GM21576 (cell line): ENCODE measurements around the gene SLC34A3.
"Not testable (repeated sequence)": the region's sequence is repeated elsewhere in the genome, so short reads cannot be mapped to it uniquely, and the experiment has no call there.

Experiments
- ATAC-seq: cut with Tn5 transposase; IDR thresholded peaks from one replicate; pipeline ENCODE4 v1.9.1; 2021; ENCODE audit warnings: mild to moderate bottlenecking, moderate library complexity; ENCODE audit not compliant: unreplicated experiment

Gene SLC34A3

DNA sequence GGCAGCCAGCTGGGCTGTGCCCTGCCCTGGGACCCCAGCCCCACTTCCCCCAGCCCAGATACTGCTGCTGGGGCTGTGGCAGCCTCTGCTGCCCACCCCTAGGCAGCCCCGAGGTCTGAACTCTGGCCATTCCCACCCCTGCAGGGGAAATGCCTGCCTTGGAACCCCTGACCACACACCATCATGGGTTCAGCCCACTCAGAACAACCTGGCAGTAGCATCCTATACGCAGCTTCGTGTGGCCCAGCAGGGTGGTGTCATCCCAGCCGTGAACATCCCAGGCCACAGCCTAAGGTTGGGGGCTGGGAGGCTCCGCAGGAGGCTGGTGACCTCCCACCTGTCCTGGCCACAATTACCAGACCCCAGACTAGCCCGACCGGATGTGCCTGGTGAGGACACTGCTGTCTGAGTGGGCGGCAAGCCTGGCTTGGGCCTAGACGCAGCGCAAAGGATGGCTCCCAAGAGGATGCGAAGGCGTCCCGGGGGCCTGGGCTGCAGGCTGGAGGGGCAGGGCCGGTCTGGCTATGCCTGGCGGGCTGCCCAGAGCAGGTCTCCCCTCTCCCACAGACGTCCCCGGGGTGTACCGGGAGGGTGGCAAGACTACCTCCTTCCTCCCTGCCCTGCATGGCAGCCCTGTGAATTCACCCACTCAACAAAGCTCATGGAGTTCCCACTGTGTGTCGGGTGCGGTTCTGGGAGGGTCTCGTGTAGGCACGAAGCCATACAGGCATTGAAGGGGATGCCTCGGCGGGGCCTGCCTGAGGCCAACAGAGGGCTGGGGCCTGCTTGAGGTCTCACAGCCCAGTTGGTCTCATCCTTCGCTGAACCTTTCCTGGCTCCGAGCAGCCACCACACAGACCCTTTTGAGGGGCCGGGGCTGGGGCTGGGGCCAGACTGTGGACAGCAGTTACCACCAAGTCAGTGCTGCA is 1.5 kb upstream of the SLC34A3 start:
- no peak for ATAC-seq

DNA sequence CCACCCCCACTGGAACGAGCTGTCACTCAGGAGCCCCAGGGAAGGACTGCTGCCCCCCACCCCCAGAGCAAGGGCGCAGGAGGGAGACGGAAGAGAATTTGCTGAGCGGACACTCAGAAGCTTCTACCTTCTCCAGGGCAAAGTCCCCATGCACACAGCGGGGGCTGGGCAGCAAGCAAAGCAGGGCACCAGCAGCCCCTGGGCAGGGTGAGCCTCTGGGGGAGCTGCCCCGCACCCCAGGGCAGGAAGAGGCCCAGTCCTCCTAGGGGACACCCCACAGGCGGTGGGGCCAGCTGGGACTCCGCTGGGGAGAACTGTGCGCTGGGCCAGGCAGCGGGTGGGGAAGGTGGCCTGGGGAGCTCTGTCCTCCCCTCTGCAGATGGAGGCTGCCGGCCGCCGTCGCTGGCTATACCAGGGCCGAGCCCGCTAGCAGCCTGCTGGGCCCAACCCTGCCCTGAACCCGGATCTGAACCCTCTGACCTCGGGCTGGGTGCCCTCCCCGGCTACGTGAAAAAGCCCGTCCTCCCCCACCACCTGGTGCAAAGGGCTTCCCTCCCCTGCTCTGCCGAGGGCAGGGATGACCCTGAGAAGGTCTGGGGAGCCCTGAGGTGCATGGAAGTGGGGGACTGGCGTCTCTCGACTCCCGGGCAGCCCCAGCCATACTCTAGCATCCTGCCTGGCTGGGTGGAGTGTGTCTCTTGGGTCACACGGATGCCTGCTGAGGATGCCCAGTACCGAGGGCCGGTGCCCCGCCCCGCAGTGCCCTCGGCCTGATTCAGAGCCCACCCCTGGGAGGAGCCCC is 597 bp upstream of the SLC34A3 start:
- no peak for ATAC-seq

DNA sequence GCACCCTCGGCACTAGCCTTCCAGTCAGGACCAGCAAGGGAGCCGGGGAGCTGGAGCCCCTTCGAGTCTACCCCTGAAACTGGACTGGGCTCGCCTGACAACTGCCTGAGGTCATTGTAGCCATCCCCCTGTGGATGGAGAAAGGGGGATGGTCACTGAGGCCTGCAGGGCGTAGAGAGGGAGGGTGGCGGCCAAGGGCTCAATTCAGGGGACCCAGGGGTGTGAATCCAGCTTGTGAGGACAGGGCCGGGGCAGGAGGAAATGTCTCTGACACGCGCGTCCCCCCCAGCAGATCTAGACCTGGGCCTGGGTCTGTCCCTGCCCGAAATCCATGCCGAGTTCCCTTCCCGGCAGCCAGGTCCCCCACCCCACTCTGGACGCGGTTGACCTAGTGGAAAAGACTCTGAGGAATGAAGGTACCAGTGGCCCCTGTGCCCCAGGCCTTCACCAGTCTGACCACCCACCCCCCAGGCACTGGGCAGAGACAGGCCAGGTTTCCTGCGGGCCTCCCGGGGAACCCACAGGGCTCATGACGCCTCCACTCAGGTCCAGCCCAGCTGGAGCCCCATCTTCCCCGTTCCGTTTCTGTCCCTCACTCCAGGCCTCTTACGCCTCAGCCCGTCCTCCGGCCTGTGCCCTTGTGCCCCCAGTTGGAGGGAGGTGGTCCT is 805 bp downstream of the SLC34A3 start:
- no peak for ATAC-seq

DNA sequence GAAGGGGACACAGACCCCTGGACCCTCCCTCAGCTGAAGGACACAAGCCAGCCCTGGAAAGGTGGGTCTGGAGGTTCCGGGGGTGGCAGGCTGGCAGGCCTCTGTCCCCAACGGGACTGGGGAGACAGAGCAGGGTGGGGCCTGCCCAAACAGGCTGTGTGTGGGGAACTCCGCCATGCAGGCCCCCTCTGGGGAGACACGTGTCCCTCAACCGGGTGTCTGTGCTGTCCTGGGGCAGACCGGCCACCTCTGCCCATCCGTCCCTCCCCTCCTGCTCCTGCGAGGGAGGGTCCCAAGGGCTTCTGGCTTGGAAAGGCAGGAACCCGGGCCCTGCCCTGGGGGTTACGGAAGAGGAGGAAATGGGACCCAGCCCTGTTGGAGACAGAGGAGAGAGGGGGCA is 1.4 kb downstream of the SLC34A3 start:
- no peak for ATAC-seq

DNA sequence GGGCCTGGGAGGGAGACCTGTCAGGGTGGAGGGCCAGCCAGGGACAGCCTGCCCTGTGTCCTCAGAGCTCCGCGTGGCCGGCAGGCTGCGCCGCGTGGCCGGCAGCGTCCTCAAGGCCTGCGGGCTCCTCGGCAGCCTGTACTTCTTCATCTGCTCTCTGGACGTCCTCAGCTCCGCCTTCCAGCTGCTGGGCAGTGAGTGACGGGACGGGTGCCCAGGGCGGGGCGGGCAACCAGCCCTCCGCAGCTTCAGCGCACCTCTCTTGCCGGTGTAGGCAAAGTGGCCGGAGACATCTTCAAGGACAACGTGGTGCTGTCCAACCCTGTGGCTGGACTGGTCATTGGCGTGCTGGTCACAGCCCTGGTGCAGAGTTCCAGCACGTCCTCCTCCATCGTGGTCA is 1.8 kb downstream of the SLC34A3 start:
- no peak for ATAC-seq

DNA sequence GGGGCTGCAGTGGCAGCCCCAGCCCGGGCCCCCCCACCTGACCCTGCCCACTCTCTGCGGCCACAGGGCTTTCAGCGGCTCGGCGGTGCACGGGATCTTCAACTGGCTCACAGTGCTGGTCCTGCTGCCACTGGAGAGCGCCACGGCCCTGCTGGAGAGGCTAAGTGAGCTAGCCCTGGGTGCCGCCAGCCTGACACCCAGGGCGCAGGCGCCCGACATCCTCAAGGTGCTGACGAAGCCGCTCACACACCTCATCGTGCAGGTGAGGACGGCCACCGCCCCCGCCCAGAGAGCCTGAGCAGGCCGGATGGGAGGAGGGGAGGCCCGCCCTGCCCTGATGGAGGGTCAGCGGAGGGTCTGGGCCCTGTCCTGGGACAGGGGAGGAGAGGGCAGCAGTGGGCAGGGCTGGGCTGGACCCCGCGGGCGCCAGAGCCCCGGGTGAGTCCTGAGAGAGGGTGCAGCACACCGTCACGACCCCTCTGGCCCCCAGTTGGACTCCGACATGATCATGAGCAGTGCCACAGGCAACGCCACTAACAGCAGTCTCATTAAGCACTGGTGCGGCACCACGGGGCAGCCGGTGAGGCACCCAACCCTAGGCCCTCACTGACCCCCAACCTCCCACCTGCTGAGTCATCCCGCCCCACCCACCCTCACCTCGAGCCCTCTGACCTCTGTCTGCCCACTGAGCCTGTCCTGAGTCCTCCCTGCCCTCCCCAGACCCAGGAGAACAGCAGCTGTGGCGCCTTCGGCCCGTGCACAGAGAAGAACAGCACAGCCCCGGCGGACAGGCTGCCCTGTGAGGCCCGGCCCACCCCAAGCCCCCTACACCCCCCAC is 2.7 kb downstream of the SLC34A3 start:
- no peak for ATAC-seq

DNA sequence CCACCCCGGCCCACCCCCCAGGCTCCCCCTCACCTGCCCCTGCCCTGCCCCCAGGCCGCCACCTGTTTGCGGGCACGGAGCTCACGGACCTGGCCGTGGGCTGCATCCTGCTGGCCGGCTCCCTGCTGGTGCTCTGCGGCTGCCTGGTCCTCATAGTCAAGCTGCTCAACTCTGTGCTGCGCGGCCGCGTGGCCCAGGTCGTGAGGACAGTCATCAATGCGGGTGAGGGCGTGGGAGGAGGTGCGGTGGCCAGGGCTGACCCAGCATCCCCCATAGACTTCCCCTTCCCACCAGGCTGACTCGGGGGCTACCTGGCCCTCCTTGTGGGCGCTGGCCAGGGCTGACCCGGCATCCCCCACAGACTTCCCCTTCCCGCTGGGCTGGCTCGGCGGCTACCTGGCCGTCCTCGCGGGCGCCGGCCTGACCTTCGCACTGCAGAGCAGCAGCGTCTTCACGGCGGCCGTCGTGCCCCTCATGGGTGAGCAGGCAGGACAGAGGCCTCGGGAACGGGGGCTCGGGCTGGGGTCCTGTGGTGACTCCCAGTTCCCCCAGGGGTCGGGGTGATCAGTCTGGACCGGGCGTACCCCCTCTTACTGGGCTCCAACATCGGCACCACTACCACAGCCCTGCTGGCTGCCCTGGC is 3.5 kb downstream of the SLC34A3 start:
- ATAC-seq, result no peak

DNA sequence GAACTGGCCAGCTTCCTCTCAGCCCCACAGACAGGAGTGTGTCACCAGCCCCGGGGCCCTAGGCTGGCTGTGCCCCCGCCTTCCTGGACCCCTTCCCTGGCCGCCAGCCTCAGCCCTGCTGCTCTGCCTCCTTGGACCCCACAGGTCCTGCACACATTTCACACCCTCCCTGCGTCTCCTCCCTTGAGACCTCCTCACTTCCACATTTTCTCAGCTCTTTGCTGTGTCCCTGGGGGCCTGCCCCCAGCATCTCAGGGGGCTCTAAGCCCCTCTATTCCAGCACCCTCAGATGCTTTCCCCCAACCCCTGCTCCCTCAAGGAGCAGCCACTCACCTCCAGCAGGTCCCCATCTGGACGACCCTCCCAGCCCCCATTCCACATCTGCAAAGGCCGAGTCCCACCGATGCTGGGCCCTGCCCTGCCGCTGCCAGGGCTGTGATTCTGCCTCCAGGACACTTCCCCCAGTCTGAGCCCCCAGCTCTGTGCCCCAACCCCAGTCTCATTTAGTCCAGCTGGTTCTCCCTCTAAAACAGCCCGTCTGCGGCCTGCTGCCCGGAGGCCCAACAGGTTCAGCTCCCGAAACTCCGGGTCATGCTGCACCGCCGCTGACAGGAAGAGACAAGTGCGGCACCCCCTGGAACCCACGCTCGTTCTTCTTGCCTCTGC is 4.2 kb downstream of the SLC34A3 start:
- ATAC-seq, result no peak

DNA sequence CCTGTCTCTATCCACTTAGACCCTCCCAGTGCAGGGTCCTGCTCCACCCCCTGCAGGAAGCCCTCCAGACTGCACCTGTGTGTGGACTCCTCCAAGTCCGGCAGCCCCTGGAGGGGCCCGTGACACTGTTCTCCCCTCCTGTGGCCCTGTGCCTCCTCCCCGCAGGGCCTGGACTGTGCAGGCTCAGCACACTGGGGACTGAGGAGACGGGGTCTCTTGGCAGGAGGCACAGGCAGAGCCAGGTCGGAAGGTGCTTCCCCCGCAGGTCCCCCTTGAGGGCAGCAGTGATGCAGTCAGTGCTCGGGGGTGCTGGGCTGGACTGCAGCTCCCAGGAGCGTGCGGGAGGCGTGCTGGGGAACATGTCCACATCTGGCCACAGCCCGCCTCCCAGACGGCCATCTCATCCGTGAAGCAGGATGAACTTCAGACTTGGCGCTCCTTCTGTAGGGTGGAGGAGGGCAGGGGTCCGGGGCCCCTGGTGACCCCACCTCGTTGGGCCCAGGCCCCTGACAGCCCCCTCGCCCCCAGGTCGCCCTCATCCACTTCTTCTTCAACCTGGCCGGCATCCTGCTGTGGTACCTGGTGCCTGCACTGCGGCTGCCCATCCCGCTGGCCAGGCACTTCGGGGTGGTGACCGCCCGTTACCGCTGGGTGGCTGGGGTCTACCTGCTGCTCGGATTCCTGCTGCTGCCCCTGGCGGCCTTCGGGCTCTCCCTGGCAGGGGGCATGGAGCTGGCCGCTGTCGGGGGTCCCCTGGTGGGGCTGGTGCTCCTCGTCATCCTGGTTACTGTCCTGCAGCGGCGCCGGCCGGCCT is 4.9 kb downstream of the SLC34A3 start:
- no peak for ATAC-seq

DNA sequence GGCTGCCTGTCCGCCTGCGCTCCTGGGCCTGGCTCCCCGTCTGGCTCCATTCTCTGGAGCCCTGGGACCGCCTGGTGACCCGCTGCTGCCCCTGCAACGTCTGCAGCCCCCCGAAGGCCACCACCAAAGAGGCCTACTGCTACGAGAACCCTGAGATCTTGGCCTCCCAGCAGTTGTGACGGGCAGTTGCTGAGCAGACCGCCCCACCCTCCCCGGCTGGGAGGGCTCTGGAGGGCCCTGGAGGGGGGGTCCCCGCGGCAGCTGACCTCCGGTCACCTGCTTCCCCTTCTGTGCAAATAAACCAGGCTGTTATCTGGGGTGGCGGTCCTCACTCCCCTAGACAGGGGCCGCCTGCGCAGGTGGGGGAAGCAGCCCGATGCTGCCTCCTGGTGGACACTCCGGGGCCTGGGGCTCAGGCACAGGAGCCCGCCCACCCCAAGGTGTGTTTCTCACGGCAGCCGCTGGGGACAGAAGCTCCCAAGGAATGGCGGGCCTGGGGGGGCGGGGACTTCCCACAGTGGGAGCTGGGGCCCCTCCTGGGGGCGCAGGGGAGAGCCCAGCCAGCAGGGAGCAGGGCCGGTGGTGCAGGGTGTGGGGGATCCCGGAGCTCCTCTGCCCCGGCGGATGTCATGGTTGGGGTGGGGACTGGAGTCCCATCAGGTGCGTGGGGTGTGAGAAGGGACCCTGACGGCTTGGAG is 5.7 kb downstream of the SLC34A3 start:
- peak; percentile 24 for ATAC-seq

DNA sequence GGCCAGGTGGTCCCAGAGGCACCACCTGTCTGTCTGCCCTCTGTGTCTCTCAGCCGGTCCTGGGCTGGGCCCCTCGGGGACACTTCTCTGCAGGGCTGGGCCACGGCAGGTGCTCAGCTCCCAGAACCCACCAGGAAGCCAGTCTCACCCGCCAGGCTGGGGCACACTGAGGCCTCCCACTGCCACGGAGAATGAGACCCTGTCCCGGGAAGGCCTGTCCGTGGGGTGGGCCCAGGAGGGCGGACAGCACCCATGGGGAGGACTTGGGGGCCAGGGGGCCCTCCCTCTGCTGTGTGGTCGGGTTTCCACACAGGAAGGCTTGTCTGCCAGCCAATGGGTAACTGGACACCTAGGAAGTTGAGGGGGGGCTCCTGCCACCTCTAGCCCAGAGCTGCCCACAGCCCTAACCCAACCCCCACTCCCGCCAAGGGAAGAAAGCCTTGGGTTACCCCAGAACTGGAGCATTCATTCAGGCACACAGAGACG is 6.3 kb downstream of the SLC34A3 start:
- ATAC-seq, result no peak

DNA sequence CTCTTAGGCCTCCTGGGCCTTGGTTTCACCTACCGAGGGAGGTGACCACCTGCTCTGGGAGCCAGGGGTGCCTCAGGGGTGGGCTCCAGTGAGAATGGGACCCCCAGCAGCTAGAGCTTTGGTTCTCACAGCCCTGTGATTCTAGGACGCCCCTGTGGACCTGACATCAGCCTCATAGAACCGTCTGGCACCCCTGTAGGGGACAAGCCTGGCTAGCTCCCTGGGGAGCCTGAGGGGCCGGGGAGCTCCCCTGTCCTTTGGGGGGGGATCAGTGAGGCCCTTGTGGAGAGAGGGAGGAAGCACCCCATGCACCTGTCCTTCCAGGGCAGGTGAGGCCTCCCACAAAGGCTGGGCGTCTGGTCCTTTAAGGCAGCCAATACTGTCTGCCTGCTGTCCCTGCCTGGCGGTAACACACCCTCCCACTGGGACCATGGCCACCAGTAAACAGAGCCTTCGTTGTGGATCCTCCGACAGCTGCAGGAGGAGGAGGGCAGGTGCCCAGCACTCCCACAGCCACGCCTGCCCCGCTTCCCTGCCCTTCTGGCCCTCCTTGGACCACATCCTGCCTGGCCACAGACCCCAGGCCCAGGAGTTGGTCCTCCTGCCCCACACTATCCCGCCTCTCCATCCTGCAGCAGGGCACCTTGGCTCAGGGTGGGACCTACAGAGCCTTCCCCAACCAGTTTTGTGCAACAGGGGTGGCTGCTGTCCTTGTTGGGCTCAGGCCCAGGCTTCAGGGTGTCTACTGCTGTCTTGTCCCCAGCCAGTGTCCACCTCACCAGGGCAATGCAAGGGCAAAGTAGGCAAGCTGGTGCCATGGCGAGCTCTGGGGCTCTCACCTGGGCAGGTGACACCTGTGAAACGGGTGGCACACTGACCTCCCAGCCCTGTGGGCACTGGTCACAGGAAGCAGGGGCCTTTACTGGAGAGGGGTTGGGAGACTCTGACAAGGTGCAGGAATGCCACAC is 7.3 kb downstream of the SLC34A3 start:
- no peak for ATAC-seq

DNA sequence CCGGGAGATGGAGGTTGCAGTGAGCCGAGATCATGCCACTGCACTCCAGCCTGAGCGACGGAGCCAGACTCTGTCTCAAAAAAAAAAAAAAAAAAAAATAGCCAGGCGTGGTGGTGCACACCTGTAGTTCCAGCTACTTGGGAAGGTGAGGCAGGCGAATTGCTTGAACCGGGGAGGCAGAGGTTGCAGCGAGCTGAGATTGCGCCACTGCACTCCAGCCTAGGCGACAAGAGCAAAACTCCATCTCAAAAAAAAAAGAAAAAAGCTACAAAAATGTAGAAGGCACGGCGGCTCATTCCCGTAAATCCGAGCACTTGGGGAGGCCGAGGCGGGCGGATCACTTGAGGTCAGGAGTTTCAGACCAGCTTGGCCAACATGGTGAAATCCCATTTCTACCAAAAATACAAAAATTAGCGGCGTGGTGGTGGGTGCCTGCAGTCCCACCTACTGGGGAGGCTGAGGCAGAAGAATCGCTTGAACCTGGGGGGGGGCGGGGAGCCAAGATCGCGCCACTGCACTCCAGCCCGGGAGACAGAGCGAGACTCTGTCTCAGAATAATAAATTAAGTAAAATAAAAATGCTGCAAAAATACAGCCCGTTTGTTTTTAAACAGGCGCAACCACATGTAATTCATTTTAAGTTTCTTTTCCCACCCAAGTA is 9.0 kb downstream of the SLC34A3 start:
- not testable (repeated sequence) for ATAC-seq

DNA sequence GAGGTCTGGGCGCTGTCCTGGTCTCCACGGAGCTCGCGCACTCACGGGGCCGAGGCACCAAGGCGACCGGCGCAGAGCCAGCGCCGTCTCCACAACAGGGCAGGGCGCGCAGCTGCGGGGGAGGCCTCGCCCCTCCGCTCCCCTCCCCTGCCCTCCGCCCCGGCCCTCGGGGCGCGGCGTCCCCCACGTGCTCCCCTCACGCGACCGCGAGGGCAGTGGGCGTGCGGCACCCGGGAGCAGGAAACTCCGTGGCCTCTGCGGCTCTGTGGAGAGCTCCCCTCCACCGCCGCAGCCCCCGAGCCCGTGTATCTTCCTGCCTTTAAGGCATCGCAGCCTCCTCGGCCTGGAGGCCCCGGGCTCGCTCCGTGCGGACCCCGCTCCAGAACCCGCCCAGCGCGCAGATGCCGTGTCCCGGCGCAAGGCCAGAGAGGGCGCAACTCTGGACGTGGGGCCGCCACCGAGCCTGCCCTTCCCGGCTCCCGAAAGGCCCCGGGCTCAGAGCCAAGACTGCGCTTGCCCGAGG is 9.7 kb downstream of the SLC34A3 start:
- peak; percentile 17 for ATAC-seq

DNA sequence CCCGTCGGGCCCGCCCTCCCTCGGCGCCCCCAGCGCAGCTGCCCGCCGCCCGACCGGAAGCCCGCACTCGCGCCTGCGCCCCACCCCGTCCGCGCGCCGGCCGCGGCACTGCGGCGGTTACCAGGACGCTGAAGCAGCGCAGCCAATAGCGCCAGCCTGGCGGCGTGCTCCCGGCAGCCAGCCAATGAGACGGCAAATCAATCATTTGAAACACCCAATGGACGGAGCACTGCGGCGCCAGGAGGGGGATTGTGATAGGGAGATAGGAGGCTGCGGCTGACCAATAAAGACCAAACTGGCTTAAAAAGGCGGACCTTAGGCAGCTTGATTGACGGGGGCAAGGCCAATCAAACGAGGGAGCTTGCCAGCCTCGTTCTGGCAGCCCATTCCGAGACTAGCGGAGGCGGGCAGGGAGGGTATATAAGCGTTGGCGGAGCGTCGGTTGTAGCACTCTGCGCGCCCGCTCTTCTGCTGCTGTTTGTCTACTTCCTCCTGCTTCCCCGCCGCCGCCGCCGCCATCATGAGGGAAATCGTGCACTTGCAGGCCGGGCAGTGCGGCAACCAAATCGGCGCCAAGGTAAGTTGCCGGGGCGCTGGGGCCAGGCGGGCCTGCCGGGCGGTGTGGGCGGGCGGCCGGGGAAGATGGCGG is 10.3 kb downstream of the SLC34A3 start, which contains the start of gene TUBB4B:
TSS of gene TUBB4B (plus strand) at position 447 of the 649 bp plus-strand sequence. CDS start at position 521, 74 bp downstream.
- peak; percentile 76 for ATAC-seq
